22Rv1 (cell line): ENCODE measurements around the gene ADGRA1.

ENCODE experiments used
- ZFX ChIP-seq: fragments of 450-650 bp; IDR thresholded peaks from 2 replicates; pipeline ENCODE4 v1.6.1; 2017; ENCODE audit warnings: antibody characterized with exemption, borderline replicate concordance
- TF ChIP-seq, protein P1 (sequence below): fragments of 450-650 bp; IDR thresholded peaks from 2 replicates; pipeline ENCODE4 v1.5.1; 2017; ENCODE audit warnings: mild to moderate bottlenecking

DNA sequence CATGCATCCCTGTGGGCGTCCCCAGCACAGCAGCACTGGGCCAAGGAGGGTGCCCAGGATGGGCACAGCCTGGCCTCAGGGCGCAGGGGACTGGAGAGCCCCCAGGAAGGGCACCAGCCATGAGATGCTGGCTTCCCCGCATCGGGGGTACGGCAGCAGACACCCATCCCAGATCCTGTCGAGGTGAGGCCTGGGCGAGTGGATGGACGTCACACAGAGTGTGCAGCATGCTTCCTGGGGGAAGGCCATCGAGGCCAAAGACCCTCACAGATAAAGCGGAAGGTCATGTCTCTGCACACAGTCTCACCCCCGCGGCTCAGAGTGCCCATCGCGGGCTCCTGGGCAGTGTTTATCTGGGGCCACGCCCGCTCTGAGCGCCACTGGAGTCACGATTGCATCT, 18.8 kb downstream of the ADGRA1 start:
- TF ChIP-seq, protein P1, sequence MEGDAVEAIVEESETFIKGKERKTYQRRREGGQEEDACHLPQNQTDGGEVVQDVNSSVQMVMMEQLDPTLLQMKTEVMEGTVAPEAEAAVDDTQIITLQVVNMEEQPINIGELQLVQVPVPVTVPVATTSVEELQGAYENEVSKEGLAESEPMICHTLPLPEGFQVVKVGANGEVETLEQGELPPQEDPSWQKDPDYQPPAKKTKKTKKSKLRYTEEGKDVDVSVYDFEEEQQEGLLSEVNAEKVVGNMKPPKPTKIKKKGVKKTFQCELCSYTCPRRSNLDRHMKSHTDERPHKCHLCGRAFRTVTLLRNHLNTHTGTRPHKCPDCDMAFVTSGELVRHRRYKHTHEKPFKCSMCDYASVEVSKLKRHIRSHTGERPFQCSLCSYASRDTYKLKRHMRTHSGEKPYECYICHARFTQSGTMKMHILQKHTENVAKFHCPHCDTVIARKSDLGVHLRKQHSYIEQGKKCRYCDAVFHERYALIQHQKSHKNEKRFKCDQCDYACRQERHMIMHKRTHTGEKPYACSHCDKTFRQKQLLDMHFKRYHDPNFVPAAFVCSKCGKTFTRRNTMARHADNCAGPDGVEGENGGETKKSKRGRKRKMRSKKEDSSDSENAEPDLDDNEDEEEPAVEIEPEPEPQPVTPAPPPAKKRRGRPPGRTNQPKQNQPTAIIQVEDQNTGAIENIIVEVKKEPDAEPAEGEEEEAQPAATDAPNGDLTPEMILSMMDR: no peak
- no peak for TF ChIP-seq ZFX
